ENCODE data around the gene RD3L. TPM values are rescaled to one million over a fixed set of nuclear protein-coding genes. Genes with fewer than 3 reads are reported as not detected.
A peak's percentile ranks its signal among the peaks of the same experiment; 100 is the strongest.

RD3L gene
- total and polyA plus RNA-seq, 12 donors = not detected

DNA sequence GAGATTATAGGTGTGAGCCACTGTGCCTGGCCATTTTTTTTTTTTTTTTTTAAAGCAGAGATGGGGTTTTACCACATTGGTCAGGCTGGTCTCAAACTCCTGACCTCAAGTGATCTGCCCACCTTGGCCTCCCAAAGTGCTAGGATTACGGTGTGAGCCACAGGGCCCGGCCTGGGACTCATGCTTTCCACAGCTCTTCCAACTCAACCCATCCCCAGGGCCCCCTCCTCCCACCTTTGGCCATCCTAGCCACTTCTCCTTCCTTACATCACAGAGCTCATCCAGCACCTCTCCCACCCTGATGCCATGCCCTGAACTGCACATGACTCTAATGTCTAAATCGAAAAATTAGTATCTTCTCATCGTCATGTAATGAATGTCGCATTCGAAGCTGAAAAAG lies 26.7 kb downstream of the RD3L start:
- H3K27me3 ChIP-seq = no peaks in the 10 kb centered on the region
- H3K27ac ChIP-seq = no peak overlapping the region
- intact Hi-C loops (cut with DNase I) = no loop called here
- no peak for DNase-seq
- 90 to 93% (median 92%) methylated on average over 6 of the region's 6 CpGs for WGBS, 4 donors
- no peaks in the 10 kb centered on the region for H3K9me3 ChIP-seq (replicated peaks in 1 of 3)
- peaks cover 0 to 47% of the 10 kb centered on the region in 2 donors for H3K36me3 ChIP-seq (replicated peaks in 1 of 2)
- H3K4me1 ChIP-seq (replicated peaks in 1 of 2) = peaks cover 2 to 11% of the 10 kb centered on the region in 2 donors
- no peak for TF ChIP-seq POLR2A (IDR thresholded peaks at IDR 0.05)
- TF ChIP-seq, protein P1, sequence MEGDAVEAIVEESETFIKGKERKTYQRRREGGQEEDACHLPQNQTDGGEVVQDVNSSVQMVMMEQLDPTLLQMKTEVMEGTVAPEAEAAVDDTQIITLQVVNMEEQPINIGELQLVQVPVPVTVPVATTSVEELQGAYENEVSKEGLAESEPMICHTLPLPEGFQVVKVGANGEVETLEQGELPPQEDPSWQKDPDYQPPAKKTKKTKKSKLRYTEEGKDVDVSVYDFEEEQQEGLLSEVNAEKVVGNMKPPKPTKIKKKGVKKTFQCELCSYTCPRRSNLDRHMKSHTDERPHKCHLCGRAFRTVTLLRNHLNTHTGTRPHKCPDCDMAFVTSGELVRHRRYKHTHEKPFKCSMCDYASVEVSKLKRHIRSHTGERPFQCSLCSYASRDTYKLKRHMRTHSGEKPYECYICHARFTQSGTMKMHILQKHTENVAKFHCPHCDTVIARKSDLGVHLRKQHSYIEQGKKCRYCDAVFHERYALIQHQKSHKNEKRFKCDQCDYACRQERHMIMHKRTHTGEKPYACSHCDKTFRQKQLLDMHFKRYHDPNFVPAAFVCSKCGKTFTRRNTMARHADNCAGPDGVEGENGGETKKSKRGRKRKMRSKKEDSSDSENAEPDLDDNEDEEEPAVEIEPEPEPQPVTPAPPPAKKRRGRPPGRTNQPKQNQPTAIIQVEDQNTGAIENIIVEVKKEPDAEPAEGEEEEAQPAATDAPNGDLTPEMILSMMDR (IDR thresholded peaks at IDR 0.05) = no peak
- no peak overlapping the region for H3K4me3 ChIP-seq

GRCh38 chr14:103910984-103911383 lies 31.3 kb downstream of the RD3L start:
- Histone ChIP-seq H3K36me3 (replicated peaks in 1 of 2) (peaks cover 0 to 42% of the 10 kb centered on the region in 2 donors), H3K4me3 (no peak overlapping the region), H3K27me3 (no peaks in the 10 kb centered on the region), H3K4me1 (replicated peaks in 1 of 2) (peaks cover 0 to 11% of the 10 kb centered on the region in 2 donors), H3K27ac (no peak overlapping the region), H3K9me3 (replicated peaks in 1 of 3) (no peaks in the 10 kb centered on the region)
- DNase-seq = no peak
- TF ChIP-seq, protein P1 (IDR thresholded peaks at IDR 0.05) = no peak
- no peak for TF ChIP-seq POLR2A (IDR thresholded peaks at IDR 0.05)
- intact Hi-C loops (cut with DNase I) = loop anchor here in 1 of 2 donors (5.0 kb wide), 1 partner anchor 104 kb away; no protein-coding TSS in a partner anchor
- 50 to 100% (median 74%) methylated on average over 2 to 6 of the region's 6 CpGs for WGBS, 4 donors

GRCh38 chr14:103910262-103910935 lies 31.9 kb downstream of the RD3L start:
- TF ChIP-seq POLR2A (IDR thresholded peaks at IDR 0.05) = peak in 1 of 2 donors; percentile 25
- TF ChIP-seq, protein P1 (IDR thresholded peaks at IDR 0.05) = peak; percentile 71 to 89 (median 86)
- peak overlapping the region in 1 of 5 donors; percentile 59 for H3K27ac ChIP-seq
- 22 to 28% (median 25%) methylated on average over 12 to 20 of the region's 20 CpGs for WGBS, 4 donors
- H3K27me3 ChIP-seq = no peaks in the 10 kb centered on the region
- H3K36me3 ChIP-seq (replicated peaks in 1 of 2) = peaks cover 0 to 42% of the 10 kb centered on the region in 2 donors
- H3K4me1 ChIP-seq (replicated peaks in 1 of 2) = peaks cover 0 to 11% of the 10 kb centered on the region in 2 donors
- H3K9me3 ChIP-seq (replicated peaks in 1 of 3) = no peaks in the 10 kb centered on the region
- intact Hi-C loops (cut with DNase I) = loop anchor here in 1 of 2 donors (5.0 kb wide), 1 partner anchor 103 kb away; no protein-coding TSS in a partner anchor
- peak overlapping the region in 1 of 4 donors; percentile 4 for H3K4me3 ChIP-seq
- peak; percentile 80 to 95 (median 93) for DNase-seq

DNA sequence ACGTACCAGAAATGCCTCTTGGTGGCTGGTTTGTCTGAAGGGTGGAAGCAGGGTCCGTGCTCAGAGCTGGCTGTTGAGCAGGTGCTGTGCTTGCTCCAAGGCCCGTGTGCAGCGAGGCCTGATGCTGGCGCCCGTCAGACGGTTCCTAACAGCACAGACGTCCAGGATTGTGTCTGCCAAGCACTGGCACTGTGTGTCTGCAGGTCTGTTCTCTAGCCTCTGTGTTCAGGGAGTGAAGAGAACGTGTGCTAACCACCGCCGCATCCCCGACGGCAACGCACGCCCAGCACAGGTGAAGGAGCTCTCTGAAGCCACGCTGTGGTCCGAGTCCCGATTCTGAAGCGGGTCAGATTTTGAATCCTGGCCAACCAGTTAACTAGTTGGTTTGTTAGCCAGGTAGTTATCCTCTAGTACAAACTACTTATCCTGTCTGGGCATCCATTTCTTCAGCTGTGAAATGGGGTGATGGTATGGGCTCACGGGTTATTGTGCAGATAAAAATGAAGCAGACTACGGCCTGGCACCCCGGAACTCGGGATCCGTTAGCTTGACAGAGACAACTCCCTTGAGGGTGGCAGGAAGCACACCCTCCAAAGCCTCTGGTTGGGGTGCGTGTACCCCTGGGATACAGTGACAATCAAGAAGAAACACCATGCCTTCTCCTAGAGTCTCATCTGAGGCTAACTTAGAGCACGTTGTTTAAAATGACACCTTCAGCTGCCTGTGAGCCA lies 32.6 kb downstream of the RD3L start:
- H3K4me3 ChIP-seq = peak overlapping the region in 1 of 4 donors; percentile 4
- H3K9me3 ChIP-seq (replicated peaks in 1 of 3) = no peaks in the 10 kb centered on the region
- no peak for DNase-seq
- TF ChIP-seq POLR2A (IDR thresholded peaks at IDR 0.05) = no peak
- TF ChIP-seq, protein P1 (IDR thresholded peaks at IDR 0.05) = no peak
- peak overlapping the region in 1 of 5 donors; percentile 59 for H3K27ac ChIP-seq
- intact Hi-C loops (cut with DNase I) = loop anchor here in 1 of 2 donors (5.0 kb wide), 1 partner anchor 102 kb away; no protein-coding TSS in a partner anchor
- peaks cover 0 to 35% of the 10 kb centered on the region in 2 donors for H3K36me3 ChIP-seq (replicated peaks in 1 of 2)
- peaks cover 0 to 11% of the 10 kb centered on the region in 2 donors for H3K4me1 ChIP-seq (replicated peaks in 1 of 2)
- H3K27me3 ChIP-seq = no peaks in the 10 kb centered on the region
- 80 to 88% (median 82%) methylated on average over 9 to 26 of the region's 26 CpGs for WGBS, 4 donors
